IMR-90 (cell line): ENCODE results near the gene MEGF9. TPM values are rescaled to one million over a fixed set of nuclear protein-coding genes. Genes with fewer than 3 reads are reported as not detected.
A peak's percentile ranks its signal among the peaks of the same experiment; 100 is the strongest.

Source experiments
- ATAC-seq: fragments of 200-7000 bp; cut with Tn5 transposase; 2 replicates; pipeline ENCODE4 v1.9.1; 2020; ENCODE audit warnings: low read depth, mild to moderate bottlenecking, moderate library complexity
- BruUV-seq: library from RNA; stranded (reverse); fragments of 400-500 nt; replicated peaks from 2 replicates; lab custom pipeline; 2021; lab: Mats Ljungman, UMichigan
- CTCF ChIA-PET: fragments of 300-600 bp; formaldehyde crosslinking; extraction: SDS; loops from one replicate; lab custom pipeline; 2021; ENCODE audit warnings: antibody characterized with exemption; lab: Yijun Ruan, JAX
- POLR2A ChIA-PET: fragments of 300-600 bp; sonication (Branson Sonifier 250); formaldehyde crosslinking; loops from one replicate; lab custom pipeline; 2022; ENCODE audit warnings: antibody characterized with exemption; ENCODE audit not compliant: unreplicated experiment; lab: Charles Lee
- DNase-seq: peaks from one replicate; pipeline ENCODE4 v3.0.0; 2013
- H2AFZ ChIP-seq: replicated peaks from 2 replicates; pipeline ENCODE3; 2013; ENCODE audit warnings: low read length, mild to moderate bottlenecking; ENCODE audit not compliant: poor library complexity
- H2AK5ac ChIP-seq: 2 replicates; pipeline ENCODE4 v1.6.1; 2013; ENCODE audit warnings: low read depth, low read length, inconsistent platforms
- H2AK9ac ChIP-seq: replicated peaks from 2 replicates; pipeline ENCODE3; 2013; ENCODE audit warnings: mild to moderate bottlenecking, low read depth, low read length, moderate library complexity; ENCODE audit not compliant: poor library complexity
- H2BK120ac ChIP-seq: 2 replicates; pipeline ENCODE4 v1.6.1; 2013; ENCODE audit warnings: low read depth, low read length, inconsistent platforms
- H2BK15ac ChIP-seq: 3 replicates; pipeline ENCODE4 v1.6.1; 2013; ENCODE audit warnings: low read depth, low read length, inconsistent platforms
- H2BK20ac ChIP-seq: 2 replicates; pipeline ENCODE4 v1.6.1; 2013; ENCODE audit warnings: low read depth, mild to moderate bottlenecking, inconsistent platforms, low read length, moderate library complexity
- H2BK5ac ChIP-seq: 2 replicates; pipeline ENCODE4 v1.6.1; 2013; ENCODE audit warnings: mild to moderate bottlenecking, low read depth, low read length, inconsistent platforms; ENCODE audit not compliant: poor library complexity, severe bottlenecking
- H3K14ac ChIP-seq: replicated peaks from 2 replicates; pipeline ENCODE4 v1.6.1; 2013; ENCODE audit warnings: low read depth, low read length, inconsistent platforms
- H3K18ac ChIP-seq: 2 replicates; pipeline ENCODE4 v1.6.1; 2013; ENCODE audit warnings: low read depth, low read length, control low read depth
- H3K23ac ChIP-seq: 2 replicates; pipeline ENCODE4 v1.6.1; 2013; ENCODE audit warnings: low read depth, low read length, inconsistent platforms
- H3K27ac ChIP-seq: 2 replicates; pipeline ENCODE4 v1.5.1; 2013; ENCODE audit warnings: mild to moderate bottlenecking, control low read depth, low read length; ENCODE audit not compliant: insufficient read depth
- H3K27me3 ChIP-seq: 2 replicates; pipeline ENCODE4 v1.6.1; 2013; ENCODE audit warnings: low read length; ENCODE audit not compliant: control insufficient read depth, insufficient read depth
- H3K36me3 ChIP-seq: 2 replicates; pipeline ENCODE4 v1.6.1; 2013; ENCODE audit warnings: low read length, mixed read lengths; ENCODE audit not compliant: control insufficient read depth, insufficient read depth
- H3K4ac ChIP-seq: 2 replicates; pipeline ENCODE4 v1.6.1; 2013; ENCODE audit warnings: low read depth, low read length, inconsistent platforms
- H3K4me1 ChIP-seq: 2 replicates; pipeline ENCODE4 v1.6.1; 2013; ENCODE audit warnings: low read length, mixed read lengths; ENCODE audit not compliant: control insufficient read depth, insufficient read depth
- H3K4me2 ChIP-seq: 2 replicates; pipeline ENCODE4 v1.6.1; 2013; ENCODE audit warnings: low read depth, mild to moderate bottlenecking, control low read depth, low read length, moderate library complexity
- H3K4me3 ChIP-seq: 2 replicates; pipeline ENCODE4 v1.5.1; 2013; ENCODE audit warnings: low read depth, mild to moderate bottlenecking, control low read depth, low read length, moderate library complexity; ENCODE audit not compliant: insufficient read depth
- H3K56ac ChIP-seq: 2 replicates; pipeline ENCODE4 v1.6.1; 2013; ENCODE audit warnings: low read length, inconsistent platforms; ENCODE audit not compliant: insufficient read depth; ENCODE audit errors: extremely low read depth
- H3K79me1 ChIP-seq, 2 experiments: 2 replicates each; pipeline ENCODE4 v1.6.1; 2013; ENCODE audit warnings: low read length in 2 of 2, inconsistent platforms in 1 of 2, low read depth in 1 of 2
- H3K9ac ChIP-seq: 2 replicates; pipeline ENCODE4 v1.6.1; 2013; ENCODE audit warnings: low read depth, low read length, control low read depth
- H3K9me1 ChIP-seq: 2 replicates; pipeline ENCODE4 v1.6.1; 2013; ENCODE audit warnings: low read length, inconsistent platforms; ENCODE audit not compliant: insufficient read depth
- H3K9me3 ChIP-seq: 2 replicates; pipeline ENCODE4 v1.6.1; 2013; ENCODE audit warnings: low read length; ENCODE audit not compliant: control insufficient read depth, insufficient read depth
- H4K20me1 ChIP-seq: 2 replicates; pipeline ENCODE4 v1.6.1; 2013; ENCODE audit warnings: low read length, inconsistent platforms; ENCODE audit not compliant: insufficient read depth
- H4K5ac ChIP-seq: 2 replicates; pipeline ENCODE4 v1.6.1; 2013; ENCODE audit warnings: mild to moderate bottlenecking, low read depth, low read length, control low read depth
- H4K8ac ChIP-seq, 2 experiments: 2 replicates each; pipeline ENCODE4 v1.6.1; 2013; ENCODE audit warnings: low read depth in 2 of 2, low read length in 2 of 2, control low read depth in 1 of 2, inconsistent platforms in 1 of 2
- H4K91ac ChIP-seq: 2 replicates; pipeline ENCODE4 v1.6.1; 2013; ENCODE audit warnings: low read depth, low read length, inconsistent platforms; ENCODE audit not compliant: insufficient read depth
- BHLHE40 ChIP-seq: fragments of 150-350 bp; IDR thresholded peaks from 2 replicates; pipeline ENCODE4 v1.6.1; 2016; ENCODE audit warnings: mild to moderate bottlenecking, low read depth, low read length
- CEBPB ChIP-seq: IDR thresholded peaks from 2 replicates; pipeline ENCODE4 v1.6.1; 2012; ENCODE audit warnings: low read depth, low read length, improper control_type of control experiment
- CHD1 ChIP-seq: IDR thresholded peaks from 2 replicates; pipeline ENCODE4 v1.6.1; 2012; ENCODE audit warnings: low read depth, low read length, improper control_type of control experiment
- FOS ChIP-seq: fragments of 150-350 bp; IDR thresholded peaks from 2 replicates; pipeline ENCODE4 v1.6.1; 2016; ENCODE audit warnings: low read depth, low read length
- MAFK ChIP-seq: IDR thresholded peaks from 2 replicates; pipeline ENCODE4 v1.6.1; 2012; ENCODE audit warnings: low read depth, low read length, improper control_type of control experiment
- MAZ ChIP-seq: IDR thresholded peaks from 2 replicates; pipeline ENCODE4 v1.6.1; 2012; ENCODE audit warnings: low read depth, mild to moderate bottlenecking, low read length, improper control_type of control experiment, moderate library complexity, borderline replicate concordance
- MXI1 ChIP-seq: IDR thresholded peaks from 2 replicates; pipeline ENCODE4 v1.6.1; 2012; ENCODE audit warnings: low read depth, mild to moderate bottlenecking, low read length, moderate library complexity, borderline replicate concordance
- NFE2L2 ChIP-seq: fragments of 150-350 bp; IDR thresholded peaks from 2 replicates; pipeline ENCODE4 v1.6.1; 2016; ENCODE audit warnings: low read depth, mild to moderate bottlenecking, low read length
- POLR2A ChIP-seq: IDR thresholded peaks from 2 replicates; pipeline ENCODE4 v1.6.1; 2012; ENCODE audit warnings: mild to moderate bottlenecking, low read depth, low read length
- RAD21 ChIP-seq: IDR thresholded peaks from 2 replicates; pipeline ENCODE4 v1.6.1; 2012; ENCODE audit warnings: low read length, improper control_type of control experiment
- RCOR1 ChIP-seq: IDR thresholded peaks from 2 replicates; pipeline ENCODE4 v1.6.1; 2012; ENCODE audit warnings: mild to moderate bottlenecking, low read length, improper control_type of control experiment; ENCODE audit not compliant: insufficient replicate concordance
- SMC3 ChIP-seq: fragments of 150-350 bp; IDR thresholded peaks from 2 replicates; pipeline ENCODE4 v1.6.1; 2016; ENCODE audit warnings: low read depth, mild to moderate bottlenecking, antibody characterized with exemption, low read length, moderate library complexity
- WGBS, 2 experiments: methylation state at CpG; one replicate each; pipeline versions ENCODE4 v1.1.5 to v1.1.7; 2013; ENCODE audit warnings: missing lambda C conversion rate in 2 of 2; ENCODE audit not compliant: insufficient read length in 1 of 2; ENCODE audit errors: extremely low coverage in 2 of 2; 5-methylcytosine and 5-hydroxymethylcytosine counted together
- dilution Hi-C: fragments of 300-500 bp; cut with HindIII; formaldehyde crosslinking; loops from one replicate; pipeline ENCODE4 v1.14.3; 2018; ENCODE audit warnings: low sequenced_read_pairs; ENCODE audit not compliant: unreplicated experiment
- in situ Hi-C: fragments of 300-500 bp; cut with MboI; formaldehyde crosslinking; loops from 3 replicates; pipeline ENCODE4 v1.14.3; 2019; ENCODE audit warnings: low sequenced_read_pairs, inconsistent platforms, mixed read lengths
- intact Hi-C: fragments of 100-400 bp; cut with micrococcal nuclease; formaldehyde crosslinking; loops from 2 replicates; pipeline ENCODE4 v1.10.0; 2022
- polyA plus RNA-seq, 3 experiments: library from polyadenylated mRNA; depleted of rRNA; stranded (reverse); fragments of >200 nt; gene quantifications; 2 replicates each; pipeline ENCODE4 v1.2.3, GENCODE V29; 2012; ENCODE audit warnings: low replicate concordance in 1 of 3
- total RNA-seq: library from RNA; depleted of rRNA; stranded (reverse); fragments of >200 nt; gene quantifications from 2 replicates; pipeline ENCODE4 v1.2.3, GENCODE V29; 2012
- TF ChIP-seq, protein P1 (sequence below): fragments of 150-350 bp; IDR thresholded peaks from 2 replicates; pipeline ENCODE4 v1.6.1; 2016; ENCODE audit warnings: low read depth, mild to moderate bottlenecking, low read length, moderate library complexity, borderline replicate concordance
- TF ChIP-seq, protein P2 (sequence below): fragments of 150-350 bp; IDR thresholded peaks from 2 replicates; pipeline ENCODE4 v1.6.1; 2017; ENCODE audit warnings: mild to moderate bottlenecking, antibody characterized with exemption, low read length, low read depth
- TF ChIP-seq, protein P3 (sequence below): conservative IDR thresholded peaks from 2 replicates; pipeline ENCODE4 v1.5.1; 2012; ENCODE audit warnings: mild to moderate bottlenecking, low read depth, low read length, improper control_type of control experiment

Gene MEGF9
- total and polyA plus RNA-seq, 2 of the 4 experiments (the other 2 are of a cell fraction): 3.4 TPM

DNA sequence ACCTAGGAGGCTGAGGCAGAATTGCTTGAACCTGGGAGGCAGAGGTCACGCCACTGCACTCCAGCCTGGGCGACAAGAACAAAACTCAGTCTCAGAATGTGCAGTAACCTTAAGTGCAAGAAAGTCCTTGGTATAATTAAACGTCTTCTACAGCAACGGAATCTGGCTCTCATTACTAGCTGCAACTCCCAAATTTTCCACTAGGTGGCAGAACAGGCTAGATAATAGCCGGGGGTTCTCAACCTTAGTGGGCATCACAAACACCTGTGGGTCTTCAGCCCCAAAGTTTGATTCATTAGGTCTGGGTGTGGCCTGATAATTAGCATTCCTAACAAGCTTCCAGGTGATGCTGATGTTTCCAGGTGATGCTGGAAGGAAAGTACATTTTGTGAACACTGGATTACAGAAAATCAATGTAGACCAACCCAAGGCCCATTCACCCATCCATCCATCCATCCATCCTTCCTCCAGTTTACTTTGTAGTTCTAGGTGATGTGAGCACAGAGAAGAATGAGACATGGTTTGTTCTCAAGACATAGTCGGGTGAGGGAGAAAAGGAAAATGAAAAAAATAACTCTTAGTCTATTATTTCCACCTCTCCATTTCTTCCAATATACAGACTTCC, 41.7 kb upstream of the MEGF9 start:
- ATAC-seq (peak; percentile 81), DNase-seq (peak; percentile 34)
- 0 out of 2 replicates have a peak, but pooled peaks cover 2% of the 10 kb centered on the region for H3K9me1 ChIP-seq
- H3K4ac ChIP-seq: no peak overlapping the region
- H2BK5ac ChIP-seq: peak overlapping the region; percentile 19
- no peak overlapping the region for H3K4me3 ChIP-seq
- ChIA-PET CTCF (interaction anchor here (0.7 to 1.8 kb wide), 8 partner anchors 11 to 307 kb away, joined by 3 to 7 read pairs (median 4); no protein-coding TSS in a partner anchor), POLR2A (no interaction called here)
- no peak overlapping the region for H4K91ac ChIP-seq
- H4K5ac ChIP-seq: no peak overlapping the region
- H3K4me2 ChIP-seq: no peak overlapping the region
- no peak overlapping the region for H2BK15ac ChIP-seq
- H3K9me3 ChIP-seq: no peaks in the 10 kb centered on the region
- no peak overlapping the region for H3K14ac ChIP-seq
- H3K56ac ChIP-seq: no peak overlapping the region
- H3K4me1 ChIP-seq: peaks cover 7% of the 10 kb centered on the region
- H3K79me1 ChIP-seq: peaks cover 0 to 15% of the 10 kb centered on the region in 2 experiments; a peak in 2 of 4 replicates
- no peak overlapping the region for H3K18ac ChIP-seq
- H3K23ac ChIP-seq: no peak overlapping the region
- H3K27ac ChIP-seq: no peak overlapping the region
- no TSS peak for BruUV-seq
- H3K36me3 ChIP-seq: peaks cover 7% of the 10 kb centered on the region
- in situ Hi-C loops (loop anchor here (10.0 to 25.0 kb wide), 2 partner anchors 309 to 631 kb away; no protein-coding TSS in a partner anchor), dilution Hi-C loops (no loop called here), intact Hi-C loops (loop anchor here (1.0 to 5.0 kb wide), 5 partner anchors 137 to 441 kb away; partner anchors contain the start of gene CNTRL)
- H2AFZ ChIP-seq: no peak overlapping the region
- no peak overlapping the region for H2BK120ac ChIP-seq
- no peaks in the 10 kb centered on the region for H3K27me3 ChIP-seq
- no peak overlapping the region for H2AK9ac ChIP-seq
- peak overlapping the region; percentile 58 for H2AK5ac ChIP-seq
- no peak overlapping the region for H2BK20ac ChIP-seq
- H3K9ac ChIP-seq: no peak overlapping the region
- 10% methylated on average over 2 of the region's 6 CpGs; no CpG with 5 or more reads in 1 of the 2 experiments for WGBS, 2 experiments
- H4K20me1 ChIP-seq: no peaks in the 10 kb centered on the region
- H4K8ac ChIP-seq: no peak overlapping the region
- TF ChIP-seq RAD21 (peak; percentile 90), RCOR1 (no peak), CEBPB (no peak), MXI1 (no peak), BHLHE40 (no peak), FOS (no peak), MAZ (no peak), MAFK (no peak), NFE2L2 (no peak), POLR2A (no peak), CHD1 (no peak), SMC3 (peak; percentile 73)
- TF ChIP-seq, protein P1, sequence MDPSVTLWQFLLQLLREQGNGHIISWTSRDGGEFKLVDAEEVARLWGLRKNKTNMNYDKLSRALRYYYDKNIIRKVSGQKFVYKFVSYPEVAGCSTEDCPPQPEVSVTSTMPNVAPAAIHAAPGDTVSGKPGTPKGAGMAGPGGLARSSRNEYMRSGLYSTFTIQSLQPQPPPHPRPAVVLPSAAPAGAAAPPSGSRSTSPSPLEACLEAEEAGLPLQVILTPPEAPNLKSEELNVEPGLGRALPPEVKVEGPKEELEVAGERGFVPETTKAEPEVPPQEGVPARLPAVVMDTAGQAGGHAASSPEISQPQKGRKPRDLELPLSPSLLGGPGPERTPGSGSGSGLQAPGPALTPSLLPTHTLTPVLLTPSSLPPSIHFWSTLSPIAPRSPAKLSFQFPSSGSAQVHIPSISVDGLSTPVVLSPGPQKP: no peak
- TF ChIP-seq, protein P2, sequence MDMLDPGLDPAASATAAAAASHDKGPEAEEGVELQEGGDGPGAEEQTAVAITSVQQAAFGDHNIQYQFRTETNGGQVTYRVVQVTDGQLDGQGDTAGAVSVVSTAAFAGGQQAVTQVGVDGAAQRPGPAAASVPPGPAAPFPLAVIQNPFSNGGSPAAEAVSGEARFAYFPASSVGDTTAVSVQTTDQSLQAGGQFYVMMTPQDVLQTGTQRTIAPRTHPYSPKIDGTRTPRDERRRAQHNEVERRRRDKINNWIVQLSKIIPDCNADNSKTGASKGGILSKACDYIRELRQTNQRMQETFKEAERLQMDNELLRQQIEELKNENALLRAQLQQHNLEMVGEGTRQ: no peak
- TF ChIP-seq, protein P3, sequence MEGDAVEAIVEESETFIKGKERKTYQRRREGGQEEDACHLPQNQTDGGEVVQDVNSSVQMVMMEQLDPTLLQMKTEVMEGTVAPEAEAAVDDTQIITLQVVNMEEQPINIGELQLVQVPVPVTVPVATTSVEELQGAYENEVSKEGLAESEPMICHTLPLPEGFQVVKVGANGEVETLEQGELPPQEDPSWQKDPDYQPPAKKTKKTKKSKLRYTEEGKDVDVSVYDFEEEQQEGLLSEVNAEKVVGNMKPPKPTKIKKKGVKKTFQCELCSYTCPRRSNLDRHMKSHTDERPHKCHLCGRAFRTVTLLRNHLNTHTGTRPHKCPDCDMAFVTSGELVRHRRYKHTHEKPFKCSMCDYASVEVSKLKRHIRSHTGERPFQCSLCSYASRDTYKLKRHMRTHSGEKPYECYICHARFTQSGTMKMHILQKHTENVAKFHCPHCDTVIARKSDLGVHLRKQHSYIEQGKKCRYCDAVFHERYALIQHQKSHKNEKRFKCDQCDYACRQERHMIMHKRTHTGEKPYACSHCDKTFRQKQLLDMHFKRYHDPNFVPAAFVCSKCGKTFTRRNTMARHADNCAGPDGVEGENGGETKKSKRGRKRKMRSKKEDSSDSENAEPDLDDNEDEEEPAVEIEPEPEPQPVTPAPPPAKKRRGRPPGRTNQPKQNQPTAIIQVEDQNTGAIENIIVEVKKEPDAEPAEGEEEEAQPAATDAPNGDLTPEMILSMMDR: peak; percentile 80
